Measurements from ENCODE around the gene ARSA.

The ARSA gene

GRCh38 chr22:50579752-50580151 is 48.2 kb downstream of the ARSA start:
- no peak overlapping the region for H3K9ac ChIP-seq (ENCODE audit: low read depth, low read length)
- H3K9me3 ChIP-seq (ENCODE audit: control insufficient read depth, insufficient read depth, low read length), result no peaks in the 10 kb centered on the region
- no peaks in the 10 kb centered on the region for H3K27me3 ChIP-seq (ENCODE audit: control insufficient read depth, insufficient read depth, low read length)
- no peak overlapping the region for H3K4me3 ChIP-seq (ENCODE audit: low read depth, low read length)
- peaks cover 16% of the 10 kb centered on the region for H3K36me3 ChIP-seq (ENCODE audit: control insufficient read depth, insufficient read depth, low read length)
- H3K4me1 ChIP-seq (ENCODE audit: control insufficient read depth, insufficient read depth, low read length), result peaks cover 5% of the 10 kb centered on the region

GRCh38 chr22:50578776-50579310 is 49.1 kb downstream of the ARSA start:
- H3K4me1 ChIP-seq (ENCODE audit: control insufficient read depth, insufficient read depth, low read length), result peaks cover 5% of the 10 kb centered on the region
- H3K9ac ChIP-seq (ENCODE audit: low read depth, low read length), result peak overlapping the region; percentile 37
- no peak overlapping the region for H3K4me3 ChIP-seq (ENCODE audit: low read depth, low read length)
- H3K27me3 ChIP-seq (ENCODE audit: control insufficient read depth, insufficient read depth, low read length), result no peaks in the 10 kb centered on the region
- no peaks in the 10 kb centered on the region for H3K9me3 ChIP-seq (ENCODE audit: control insufficient read depth, insufficient read depth, low read length)
- peaks cover 20% of the 10 kb centered on the region for H3K36me3 ChIP-seq (ENCODE audit: control insufficient read depth, insufficient read depth, low read length)

GRCh38 chr22:50577987-50578775 is 49.8 kb downstream of the ARSA start, which contains the start of gene CPT1B:
Gene CPT1B, minus strand, starts transcription at chr22:50578427. Its CDS starts 512 bp downstream, at chr22:50577915.
- H3K9ac ChIP-seq (ENCODE audit: low read depth, low read length), result peak within 1 kb of the TSS; percentile 37
- H3K27me3 ChIP-seq (ENCODE audit: control insufficient read depth, insufficient read depth, low read length), result no peaks in the 10 kb centered on the region
- peaks cover 26% of the 10 kb centered on the region for H3K36me3 ChIP-seq (ENCODE audit: control insufficient read depth, insufficient read depth, low read length)
- H3K4me3 ChIP-seq (ENCODE audit: low read depth, low read length), result no peak within 1 kb of the TSS
- peaks cover 5% of the 10 kb centered on the region for H3K4me1 ChIP-seq (ENCODE audit: control insufficient read depth, insufficient read depth, low read length)
- no peaks in the 10 kb centered on the region for H3K9me3 ChIP-seq (ENCODE audit: control insufficient read depth, insufficient read depth, low read length)

GRCh38 chr22:50577697-50577986 is 50.3 kb downstream of the ARSA start:
- peaks cover 31% of the 10 kb centered on the region for H3K36me3 ChIP-seq (ENCODE audit: control insufficient read depth, insufficient read depth, low read length)
- peaks cover 5% of the 10 kb centered on the region for H3K4me1 ChIP-seq (ENCODE audit: control insufficient read depth, insufficient read depth, low read length)
- no peak overlapping the region for H3K4me3 ChIP-seq (ENCODE audit: low read depth, low read length)
- H3K9me3 ChIP-seq (ENCODE audit: control insufficient read depth, insufficient read depth, low read length), result no peaks in the 10 kb centered on the region
- no peaks in the 10 kb centered on the region for H3K27me3 ChIP-seq (ENCODE audit: control insufficient read depth, insufficient read depth, low read length)
- H3K9ac ChIP-seq (ENCODE audit: low read depth, low read length), result no peak overlapping the region

GRCh38 chr22:50576806-50577696 is 50.9 kb downstream of the ARSA start:
- H3K9me3 ChIP-seq (ENCODE audit: control insufficient read depth, insufficient read depth, low read length), result no peaks in the 10 kb centered on the region
- H3K9ac ChIP-seq (ENCODE audit: low read depth, low read length), result no peak overlapping the region
- H3K36me3 ChIP-seq (ENCODE audit: control insufficient read depth, insufficient read depth, low read length), result peaks cover 31% of the 10 kb centered on the region
- no peaks in the 10 kb centered on the region for H3K27me3 ChIP-seq (ENCODE audit: control insufficient read depth, insufficient read depth, low read length)
- H3K4me3 ChIP-seq (ENCODE audit: low read depth, low read length), result no peak overlapping the region
- H3K4me1 ChIP-seq (ENCODE audit: control insufficient read depth, insufficient read depth, low read length), result peaks cover 5% of the 10 kb centered on the region

- Histone ChIP-seq H3K36me3 (ENCODE audit: control insufficient read depth, insufficient read depth, low read length) (peaks cover 41% of the 10 kb centered on the region), H3K4me1 (ENCODE audit: control insufficient read depth, insufficient read depth, low read length) (peaks cover 5% of the 10 kb centered on the region), H3K9ac (ENCODE audit: low read depth, low read length) (no peak overlapping the region), H3K27me3 (ENCODE audit: control insufficient read depth, insufficient read depth, low read length) (no peaks in the 10 kb centered on the region), H3K9me3 (ENCODE audit: control insufficient read depth, insufficient read depth, low read length) (no peaks in the 10 kb centered on the region), H3K4me3 (ENCODE audit: low read depth, low read length) (no peak overlapping the region)
These were observed 51.9 kb downstream of the ARSA start for GRCh38 chr22:50576070-50576469.

- Histone ChIP-seq H3K4me3 (ENCODE audit: low read depth, low read length) (no peak overlapping the region), H3K9ac (ENCODE audit: low read depth, low read length) (no peak overlapping the region), H3K9me3 (ENCODE audit: control insufficient read depth, insufficient read depth, low read length) (no peaks in the 10 kb centered on the region), H3K36me3 (ENCODE audit: control insufficient read depth, insufficient read depth, low read length) (peaks cover 47% of the 10 kb centered on the region), H3K4me1 (ENCODE audit: control insufficient read depth, insufficient read depth, low read length) (peaks cover 5% of the 10 kb centered on the region), H3K27me3 (ENCODE audit: control insufficient read depth, insufficient read depth, low read length) (no peaks in the 10 kb centered on the region)
These were observed 52.5 kb downstream of the ARSA start for GRCh38 chr22:50575426-50575941.
